ENCODE results near the gene RHBDD1.

GRCh38 chr2:226985583-226985946 lies 149.7 kb downstream of the RHBDD1 start:
- peak in 2 of 4 experiments; percentile 4 to 19 for TF ChIP-seq CTCF (IDR thresholded peaks at IDR 0.05)
- TF ChIP-seq POLR2A (IDR thresholded peaks at IDR 0.05): no peak
- no peak for TF ChIP-seq POLR2AphosphoS5 (IDR thresholded peaks at IDR 0.05)
- TF ChIP-seq EP300 (IDR thresholded peaks at IDR 0.05): no peak
